ENCODE measurements around the gene PIF1.
"Not testable (repeated sequence)": the region's sequence is repeated elsewhere in the genome, so short reads cannot be mapped to it uniquely, and the experiment has no call there.

Gene PIF1

GRCh38 chr15:64847448-64847847 lies 22.0 kb upstream of the PIF1 start:
- DNase-seq (ENCODE audit: low spot score), result no peak

GRCh38 chr15:64847016-64847415 lies 21.6 kb upstream of the PIF1 start:
- DNase-seq (ENCODE audit: low spot score), result no peak

GRCh38 chr15:64845831-64846595 lies 20.6 kb upstream of the PIF1 start:
- DNase-seq (ENCODE audit: low spot score), result no peak

GRCh38 chr15:64845183-64845611 lies 19.8 kb upstream of the PIF1 start:
- no peak for DNase-seq (ENCODE audit: low spot score)

DNA sequence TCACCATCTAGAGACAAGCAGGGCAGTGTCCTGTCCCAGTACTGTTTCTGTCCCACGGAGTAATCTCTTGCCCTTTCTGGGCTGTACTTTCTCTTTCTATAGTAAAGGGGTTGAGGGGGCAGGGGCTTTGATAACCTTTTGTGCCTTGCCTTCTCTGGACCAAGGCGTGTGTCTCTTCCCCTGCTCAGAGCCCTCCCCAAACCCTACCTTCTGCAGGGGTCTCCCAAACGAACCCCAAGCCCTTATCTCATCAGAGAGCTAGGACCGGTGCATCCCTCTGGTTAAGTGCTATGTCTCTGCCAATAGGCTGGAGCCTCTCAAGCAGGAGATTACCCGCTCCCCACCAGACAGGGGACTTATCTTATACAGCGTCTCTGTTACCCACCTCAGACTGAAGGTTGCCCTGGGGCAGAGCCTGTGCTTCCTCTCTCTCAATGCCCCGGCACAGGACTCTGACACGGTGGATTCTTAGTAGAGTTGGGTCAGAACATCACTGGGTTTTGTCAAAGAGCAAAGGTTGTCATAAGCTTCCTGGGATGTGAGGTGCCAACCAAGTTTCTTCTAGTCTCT lies 19.2 kb upstream of the PIF1 start:
- peak; percentile 30 for DNase-seq (ENCODE audit: low spot score)

DNA sequence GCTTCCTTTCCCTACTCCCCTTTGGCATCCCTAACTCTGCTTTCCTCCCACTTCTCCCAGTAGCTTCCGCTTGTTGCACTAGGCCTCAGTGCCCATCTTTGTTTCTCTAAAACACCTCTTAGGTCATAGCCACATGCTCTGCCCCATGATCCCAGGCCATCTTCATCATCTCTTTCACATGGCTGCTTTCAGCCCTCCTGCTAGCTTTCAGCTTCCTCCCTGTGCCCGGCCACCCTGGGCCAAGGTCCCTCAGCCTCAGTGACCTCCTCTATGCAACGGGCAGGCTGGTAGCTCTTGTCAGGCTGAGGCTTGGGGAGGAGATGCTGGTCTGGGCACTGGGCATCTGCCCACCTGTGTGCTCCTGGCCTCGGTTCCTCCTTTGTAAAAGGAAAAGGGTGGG lies 18.5 kb upstream of the PIF1 start:
- DNase-seq (ENCODE audit: low spot score), result no peak

DNA sequence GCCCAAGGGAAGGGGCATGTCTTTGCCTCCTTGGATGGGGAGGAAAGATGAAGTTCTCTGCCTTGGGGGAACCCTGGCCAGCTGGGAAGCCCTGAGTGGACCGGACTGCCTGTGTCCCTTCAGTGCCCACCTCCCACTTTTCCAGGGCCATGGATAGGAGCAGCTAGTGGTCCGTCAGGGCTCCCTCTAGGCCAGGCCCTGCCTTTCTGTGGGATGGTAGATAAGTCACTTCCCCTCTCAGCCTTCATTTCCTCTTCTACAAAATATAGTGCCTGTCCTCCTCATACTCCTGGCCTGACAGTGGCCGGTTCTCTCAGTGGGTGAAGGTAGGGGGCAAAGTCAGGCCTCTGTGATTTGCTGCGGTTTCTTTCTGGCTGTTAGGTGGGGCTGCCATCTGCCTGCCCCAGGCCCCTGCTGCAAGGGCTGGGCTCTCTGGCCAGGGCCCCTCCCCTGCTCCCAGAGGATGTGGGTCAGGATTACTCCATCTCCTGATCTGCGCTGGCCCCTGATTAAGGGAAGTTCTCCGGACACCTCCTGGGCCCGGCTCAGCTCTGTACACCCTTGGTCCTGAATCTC lies 17.6 kb upstream of the PIF1 start:
- DNase-seq (ENCODE audit: low spot score), result no peak

GRCh38 chr15:64842096-64842939 lies 16.9 kb upstream of the PIF1 start:
- DNase-seq (ENCODE audit: low spot score), result peak; percentile 18

DNA sequence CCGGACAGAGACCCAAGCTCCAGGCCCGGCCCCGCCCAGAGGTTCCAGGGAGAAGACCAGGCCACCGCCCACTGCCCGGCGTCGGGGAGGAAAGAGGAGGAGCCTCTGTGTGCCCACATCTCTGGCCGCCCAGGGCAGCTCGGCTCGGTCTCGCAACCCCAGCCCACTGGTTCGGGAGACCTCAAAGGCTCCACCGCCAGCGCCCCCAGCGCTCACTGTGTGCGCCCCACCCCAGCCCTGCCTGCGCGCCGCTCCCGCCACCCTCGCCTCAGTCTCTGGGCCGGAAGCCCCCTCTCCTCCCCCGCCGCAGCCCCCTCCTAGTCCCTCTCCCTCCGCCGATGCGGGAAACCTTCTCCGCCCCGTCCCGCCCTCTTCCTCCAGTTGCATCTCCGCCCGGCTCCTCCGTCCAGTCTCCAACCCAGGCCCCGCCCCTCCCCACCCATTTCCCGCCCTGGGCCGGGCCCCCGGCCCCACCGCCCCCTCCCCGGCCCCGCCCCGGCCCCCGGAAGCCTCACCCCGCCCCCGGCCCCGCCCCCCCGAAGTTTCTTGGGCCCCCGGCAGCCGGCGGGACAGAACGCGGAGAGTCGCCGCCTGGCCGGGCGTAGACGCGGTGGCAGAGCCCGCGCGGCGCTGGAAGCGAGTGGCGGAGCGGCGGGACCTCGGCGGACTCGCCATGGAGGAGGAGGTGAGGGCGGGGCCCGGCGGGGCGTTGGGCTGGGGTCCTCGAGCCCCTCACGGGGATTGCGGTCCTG lies 16.1 kb upstream of the PIF1 start, which contains the start of gene PLEKHO2:
TSS of gene PLEKHO2 (plus strand) at position 572 of the 752 bp plus-strand sequence. CDS start at position 674, 102 bp downstream.
- DNase-seq (ENCODE audit: low spot score), result peak; percentile 93

- DNase-seq (ENCODE audit: low spot score), result no peak
Observed at GRCh38 chr15:64841060-64841343, 15.6 kb upstream of the PIF1 start.

- DNase-seq (ENCODE audit: low spot score), result peak; percentile 72
Observed at GRCh38 chr15:64837502-64837901, 12.1 kb upstream of the PIF1 start.

DNA sequence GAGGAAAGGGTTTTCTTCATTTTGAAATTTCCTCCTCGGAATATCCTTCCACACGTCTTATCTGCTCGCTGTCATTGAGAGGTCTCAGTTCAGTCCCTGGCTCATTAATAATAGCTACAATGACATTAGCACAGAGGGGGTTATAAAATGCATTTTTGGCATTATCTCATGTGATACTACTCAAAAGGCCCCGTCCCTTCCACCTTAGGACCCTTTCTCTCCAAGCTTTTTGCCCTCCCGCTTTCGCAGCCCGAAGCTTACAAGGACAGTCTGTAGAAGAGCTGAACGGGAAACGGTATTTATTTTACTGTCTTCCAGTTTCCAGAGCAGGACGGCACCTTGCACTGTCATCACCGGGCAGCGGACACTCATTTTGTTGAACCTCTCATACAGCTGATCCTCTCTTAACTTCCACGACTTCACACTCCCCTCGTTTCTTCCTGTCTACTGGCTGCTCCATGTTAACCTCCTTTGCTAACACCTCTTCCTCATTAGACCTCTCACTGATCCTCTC lies 10.6 kb upstream of the PIF1 start:
- DNase-seq (ENCODE audit: low spot score), result no peak

- DNase-seq (ENCODE audit: low spot score), result no peak
Observed at GRCh38 chr15:64833690-64834089, 8.2 kb upstream of the PIF1 start.

DNA sequence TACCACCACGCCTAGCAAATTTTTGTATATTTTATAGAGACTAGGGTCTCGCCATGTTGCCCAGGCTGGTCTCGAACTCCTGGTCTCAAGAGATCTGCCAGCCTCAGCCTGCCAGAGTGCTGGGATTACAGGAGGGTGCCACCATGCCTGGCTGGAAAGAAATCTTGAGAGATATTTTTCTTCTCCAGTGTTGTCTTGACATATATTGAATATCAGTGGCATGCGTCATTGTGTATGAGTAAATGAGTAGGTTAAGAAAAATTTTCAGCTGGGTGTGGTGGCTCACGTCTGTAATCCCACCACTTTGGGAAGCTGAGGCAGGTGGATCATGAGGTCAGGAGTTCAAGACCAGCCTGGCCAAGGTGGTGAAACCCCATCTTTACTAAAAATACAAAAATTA lies 3.5 kb upstream of the PIF1 start:
- DNase-seq (ENCODE audit: low spot score), result no peak

GRCh38 chr15:64824929-64825430 lies 467 bp downstream of the PIF1 start:
- DNase-seq (ENCODE audit: low spot score), result no peak

- DNase-seq (ENCODE audit: low spot score), result no peak
Observed at GRCh38 chr15:64816452-64816851, 9.0 kb downstream of the PIF1 start.

DNA sequence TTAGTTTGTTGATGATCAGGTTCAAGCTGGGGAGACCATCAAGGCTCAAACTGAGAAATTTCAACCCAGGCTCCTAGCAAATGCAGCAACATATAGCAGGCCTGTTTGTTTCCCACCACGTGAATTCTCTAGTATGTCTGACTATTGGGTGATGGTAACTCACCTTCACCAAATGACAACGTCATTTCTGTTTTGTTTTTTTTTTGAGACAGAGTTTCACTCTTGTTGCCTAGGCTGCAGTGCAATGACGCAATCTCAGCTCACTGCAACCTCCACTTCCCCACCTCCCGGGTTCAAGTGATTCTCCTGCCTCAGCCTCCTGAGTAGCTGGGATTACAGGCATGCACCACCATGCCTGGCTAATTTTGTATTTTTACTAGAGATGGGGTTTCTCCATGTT lies 10.5 kb downstream of the PIF1 start:
- not testable (repeated sequence) for DNase-seq (ENCODE audit: low spot score)

DNA sequence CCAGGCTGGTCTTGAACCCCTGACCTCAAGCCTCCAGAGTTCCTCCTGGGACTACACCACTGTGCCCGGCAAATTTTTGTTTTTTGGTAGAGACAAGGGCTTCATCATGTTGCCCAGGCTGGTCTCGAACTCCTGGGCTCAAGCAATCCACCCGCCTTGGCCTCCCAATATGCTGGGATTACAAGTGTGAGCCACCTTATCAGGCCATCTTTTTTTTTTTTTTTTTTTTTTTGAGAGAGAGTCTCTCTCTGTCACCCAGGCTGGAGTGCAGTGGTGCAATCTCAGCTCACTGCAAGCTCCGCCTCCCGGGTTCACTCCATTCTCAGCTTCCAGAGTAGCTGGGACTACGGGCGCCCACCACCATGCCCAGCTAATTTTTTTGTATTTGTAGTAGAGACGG lies 11.2 kb downstream of the PIF1 start:
- not testable (repeated sequence) for DNase-seq (ENCODE audit: low spot score)

DNA sequence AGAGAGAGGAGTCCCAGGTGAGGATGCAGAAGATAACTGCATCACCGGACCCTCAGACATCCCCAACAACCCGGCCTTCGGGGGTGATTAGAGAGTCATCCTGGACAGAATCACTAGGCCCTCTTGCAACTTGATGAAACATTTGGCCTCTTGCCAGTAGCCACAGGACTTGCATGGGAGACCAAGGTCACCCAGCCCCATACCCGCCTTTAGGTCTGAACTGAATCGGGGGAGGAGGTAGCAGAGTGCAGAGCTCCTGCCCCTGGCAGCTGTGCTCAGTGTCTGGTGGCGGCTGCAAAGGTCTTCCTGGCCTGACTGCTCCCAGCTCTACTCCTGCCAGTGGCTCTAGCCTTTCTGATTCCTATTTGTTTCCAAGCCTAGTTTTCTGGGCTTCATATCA lies 12.4 kb downstream of the PIF1 start:
- no peak for DNase-seq (ENCODE audit: low spot score)

- no peak for DNase-seq (ENCODE audit: low spot score)
Observed at GRCh38 chr15:64810497-64811326, 14.7 kb downstream of the PIF1 start.
